SK-N-SH treated with all-trans-retinoic acid at 6 μM for 48 hours (cell line): Measurements from ENCODE around the gene CACNA1H.

Experiments used
- ATAC-seq: fragments of 200-7000 bp; cut with Tn5 transposase; 3 replicates; pipeline ENCODE4 v1.9.1; 2020; ENCODE audit warnings: mild to moderate bottlenecking, moderate library complexity
- ARNTL ChIP-seq: fragments of 450-650 bp; formaldehyde crosslinking; IDR thresholded peaks from 2 replicates; pipeline ENCODE4 v1.5.0; 2020; ENCODE audit warnings: low read depth, mild to moderate bottlenecking, moderate library complexity, borderline replicate concordance
- BACH2 ChIP-seq: fragments of 250-450 bp; sonication (Bioruptor Pico); IDR thresholded peaks from 2 replicates; pipeline ENCODE4 v1.9.0; 2021; ENCODE audit warnings: mild to moderate bottlenecking, borderline replicate concordance
- CSDC2 ChIP-seq: fragments of 250-450 bp; sonication (Bioruptor Pico); IDR thresholded peaks from 2 replicates; pipeline ENCODE4 v1.5.0; 2020; ENCODE audit warnings: mild to moderate bottlenecking, moderate library complexity
- ESRRG ChIP-seq: fragments of 250-450 bp; sonication (Bioruptor Pico); IDR thresholded peaks from 2 replicates; pipeline ENCODE4 v1.6.1; 2021; ENCODE audit warnings: mild to moderate bottlenecking
- GLIS3 ChIP-seq: fragments of 250-450 bp; sonication (Bioruptor Pico); IDR thresholded peaks from 2 replicates; pipeline ENCODE4 v1.5.0; 2020; ENCODE audit warnings: mild to moderate bottlenecking, moderate library complexity
- ISL1 ChIP-seq: fragments of 250-450 bp; sonication (Bioruptor Pico); IDR thresholded peaks from 2 replicates; pipeline ENCODE4 v2.1.2; 2022; ENCODE audit warnings: mild to moderate bottlenecking, moderate library complexity
- OSR1 ChIP-seq: fragments of 250-450 bp; sonication (Bioruptor Pico); IDR thresholded peaks from 2 replicates; pipeline ENCODE4 v1.8.0; 2022; ENCODE audit warnings: moderate library complexity, mild to moderate bottlenecking, inconsistent platforms
- PPARA ChIP-seq: fragments of 250-450 bp; sonication (Bioruptor Pico); IDR thresholded peaks from 2 replicates; pipeline ENCODE4 v1.5.0; 2020; ENCODE audit warnings: mild to moderate bottlenecking, borderline replicate concordance
- RARB ChIP-seq: fragments of 250-450 bp; sonication (Bioruptor Pico); IDR thresholded peaks from 2 replicates; pipeline ENCODE4 v1.8.0; 2021; ENCODE audit warnings: mild to moderate bottlenecking, moderate library complexity
- SNAI2 ChIP-seq: fragments of 250-450 bp; sonication (Bioruptor Pico); IDR thresholded peaks from 2 replicates; pipeline ENCODE4 v1.5.0; 2020; ENCODE audit warnings: mild to moderate bottlenecking, moderate library complexity
- TCF4 ChIP-seq: fragments of 250-450 bp; sonication (Bioruptor Pico); IDR thresholded peaks from 2 replicates; pipeline ENCODE4 v1.8.0; 2021; ENCODE audit warnings: mild to moderate bottlenecking, moderate library complexity, borderline replicate concordance
- ZFP3 ChIP-seq: fragments of 250-450 bp; sonication (Bioruptor Pico); IDR thresholded peaks from 2 replicates; pipeline ENCODE4 v1.5.0; 2020; ENCODE audit warnings: mild to moderate bottlenecking, moderate library complexity
- ZFP30 ChIP-seq: fragments of 450-650 bp; formaldehyde crosslinking; IDR thresholded peaks from 2 replicates; pipeline ENCODE4 v1.5.0; 2022; ENCODE audit warnings: mild to moderate bottlenecking, moderate library complexity
- ZNF565 ChIP-seq: fragments of 450-650 bp; formaldehyde crosslinking; conservative IDR thresholded peaks from 2 replicates; pipeline ENCODE4 v1.5.0; 2020; ENCODE audit warnings: low read depth, mild to moderate bottlenecking, moderate library complexity
- ZNF70 ChIP-seq: fragments of 450-650 bp; formaldehyde crosslinking; IDR thresholded peaks from 2 replicates; pipeline ENCODE4 v1.5.0; 2020; ENCODE audit warnings: mild to moderate bottlenecking, moderate library complexity
- ZNF8 ChIP-seq: fragments of 450-650 bp; formaldehyde crosslinking; IDR thresholded peaks from 2 replicates; pipeline ENCODE4 v1.5.0; 2020; ENCODE audit warnings: mild to moderate bottlenecking, moderate library complexity
- TF ChIP-seq, protein P1 (sequence below): fragments of 250-450 bp; sonication (Bioruptor Pico); IDR thresholded peaks from 2 replicates; pipeline ENCODE4 v1.5.1; 2021; ENCODE audit warnings: mild to moderate bottlenecking, moderate library complexity
- TF ChIP-seq, protein P2 (sequence below): fragments of 250-450 bp; sonication (Bioruptor Pico); IDR thresholded peaks from 2 replicates; pipeline ENCODE4 v1.5.0; 2020; ENCODE audit warnings: mild to moderate bottlenecking, moderate library complexity
- TF ChIP-seq, protein P3 (sequence below): fragments of 250-450 bp; sonication (Bioruptor Pico); IDR thresholded peaks from 2 replicates; pipeline ENCODE4 v1.8.0; 2020; ENCODE audit warnings: mild to moderate bottlenecking, moderate library complexity, borderline replicate concordance
- TF ChIP-seq, protein P4 (sequence below): fragments of 250-450 bp; sonication (Bioruptor Pico); IDR thresholded peaks from 2 replicates; pipeline ENCODE4 v1.5.1; 2020; ENCODE audit warnings: low read depth, mild to moderate bottlenecking, moderate library complexity
- TF ChIP-seq, protein P5 (sequence below): fragments of 250-450 bp; sonication (Bioruptor Pico); IDR thresholded peaks from 2 replicates; pipeline ENCODE4 v1.8.0; 2021; ENCODE audit warnings: low read depth, mild to moderate bottlenecking, moderate library complexity, borderline replicate concordance

CACNA1H gene

DNA sequence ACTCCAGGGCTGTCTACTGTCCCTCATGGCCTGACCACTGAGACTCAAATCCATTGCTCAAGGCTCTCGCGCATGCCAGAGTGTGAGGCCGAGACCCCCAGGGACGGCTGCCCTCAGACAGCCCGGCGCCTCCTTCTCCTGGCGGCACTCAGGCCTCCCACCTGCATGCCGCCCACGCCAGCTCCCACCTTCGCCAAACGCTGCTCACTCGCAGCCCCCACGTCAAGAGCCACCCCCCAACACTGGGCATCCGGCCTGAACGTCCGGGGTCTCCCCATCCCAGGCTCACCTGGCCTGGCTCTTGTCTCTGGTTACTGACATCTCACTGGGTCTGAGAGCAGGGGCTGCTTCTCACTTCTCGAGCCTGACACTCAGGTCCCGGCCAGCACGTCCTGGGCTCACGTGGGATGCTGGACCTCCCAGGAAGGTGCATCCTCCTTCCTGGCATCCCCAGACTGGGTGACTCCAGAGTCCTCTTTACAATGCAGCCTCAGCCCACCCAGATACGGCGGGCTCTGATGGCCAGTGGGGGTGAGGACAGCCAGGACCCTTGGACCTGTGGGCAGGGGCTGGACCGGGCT lies 12.2 kb upstream of the CACNA1H start:
- TF ChIP-seq CSDC2 (CRISPR knock-in tag) (no peak), GLIS3 (no peak), PPARA (no peak), OSR1 (CRISPR knock-in tag) (no peak), BACH2 (CRISPR knock-in tag) (no peak), ZNF70 (CRISPR knock-in tag) (no peak), TCF4 (no peak), ZFP3 (CRISPR knock-in tag) (no peak), ESRRG (CRISPR knock-in tag) (no peak), ISL1 (CRISPR knock-in tag) (no peak)
- TF ChIP-seq, protein P1, sequence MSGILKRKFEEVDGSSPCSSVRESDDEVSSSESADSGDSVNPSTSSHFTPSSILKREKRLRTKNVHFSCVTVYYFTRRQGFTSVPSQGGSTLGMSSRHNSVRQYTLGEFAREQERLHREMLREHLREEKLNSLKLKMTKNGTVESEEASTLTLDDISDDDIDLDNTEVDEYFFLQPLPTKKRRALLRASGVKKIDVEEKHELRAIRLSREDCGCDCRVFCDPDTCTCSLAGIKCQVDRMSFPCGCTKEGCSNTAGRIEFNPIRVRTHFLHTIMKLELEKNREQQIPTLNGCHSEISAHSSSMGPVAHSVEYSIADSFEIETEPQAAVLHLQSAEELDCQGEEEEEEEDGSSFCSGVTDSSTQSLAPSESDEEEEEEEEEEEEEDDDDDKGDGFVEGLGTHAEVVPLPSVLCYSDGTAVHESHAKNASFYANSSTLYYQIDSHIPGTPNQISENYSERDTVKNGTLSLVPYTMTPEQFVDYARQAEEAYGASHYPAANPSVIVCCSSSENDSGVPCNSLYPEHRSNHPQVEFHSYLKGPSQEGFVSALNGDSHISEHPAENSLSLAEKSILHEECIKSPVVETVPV (CRISPR knock-in tag) = no peak
- TF ChIP-seq, protein P2, sequence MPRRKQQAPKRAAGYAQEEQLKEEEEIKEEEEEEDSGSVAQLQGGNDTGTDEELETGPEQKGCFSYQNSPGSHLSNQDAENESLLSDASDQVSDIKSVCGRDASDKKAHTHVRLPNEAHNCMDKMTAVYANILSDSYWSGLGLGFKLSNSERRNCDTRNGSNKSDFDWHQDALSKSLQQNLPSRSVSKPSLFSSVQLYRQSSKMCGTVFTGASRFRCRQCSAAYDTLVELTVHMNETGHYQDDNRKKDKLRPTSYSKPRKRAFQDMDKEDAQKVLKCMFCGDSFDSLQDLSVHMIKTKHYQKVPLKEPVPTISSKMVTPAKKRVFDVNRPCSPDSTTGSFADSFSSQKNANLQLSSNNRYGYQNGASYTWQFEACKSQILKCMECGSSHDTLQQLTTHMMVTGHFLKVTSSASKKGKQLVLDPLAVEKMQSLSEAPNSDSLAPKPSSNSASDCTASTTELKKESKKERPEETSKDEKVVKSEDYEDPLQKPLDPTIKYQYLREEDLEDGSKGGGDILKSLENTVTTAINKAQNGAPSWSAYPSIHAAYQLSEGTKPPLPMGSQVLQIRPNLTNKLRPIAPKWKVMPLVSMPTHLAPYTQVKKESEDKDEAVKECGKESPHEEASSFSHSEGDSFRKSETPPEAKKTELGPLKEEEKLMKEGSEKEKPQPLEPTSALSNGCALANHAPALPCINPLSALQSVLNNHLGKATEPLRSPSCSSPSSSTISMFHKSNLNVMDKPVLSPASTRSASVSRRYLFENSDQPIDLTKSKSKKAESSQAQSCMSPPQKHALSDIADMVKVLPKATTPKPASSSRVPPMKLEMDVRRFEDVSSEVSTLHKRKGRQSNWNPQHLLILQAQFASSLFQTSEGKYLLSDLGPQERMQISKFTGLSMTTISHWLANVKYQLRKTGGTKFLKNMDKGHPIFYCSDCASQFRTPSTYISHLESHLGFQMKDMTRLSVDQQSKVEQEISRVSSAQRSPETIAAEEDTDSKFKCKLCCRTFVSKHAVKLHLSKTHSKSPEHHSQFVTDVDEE = no peak
- TF ChIP-seq, protein P3, sequence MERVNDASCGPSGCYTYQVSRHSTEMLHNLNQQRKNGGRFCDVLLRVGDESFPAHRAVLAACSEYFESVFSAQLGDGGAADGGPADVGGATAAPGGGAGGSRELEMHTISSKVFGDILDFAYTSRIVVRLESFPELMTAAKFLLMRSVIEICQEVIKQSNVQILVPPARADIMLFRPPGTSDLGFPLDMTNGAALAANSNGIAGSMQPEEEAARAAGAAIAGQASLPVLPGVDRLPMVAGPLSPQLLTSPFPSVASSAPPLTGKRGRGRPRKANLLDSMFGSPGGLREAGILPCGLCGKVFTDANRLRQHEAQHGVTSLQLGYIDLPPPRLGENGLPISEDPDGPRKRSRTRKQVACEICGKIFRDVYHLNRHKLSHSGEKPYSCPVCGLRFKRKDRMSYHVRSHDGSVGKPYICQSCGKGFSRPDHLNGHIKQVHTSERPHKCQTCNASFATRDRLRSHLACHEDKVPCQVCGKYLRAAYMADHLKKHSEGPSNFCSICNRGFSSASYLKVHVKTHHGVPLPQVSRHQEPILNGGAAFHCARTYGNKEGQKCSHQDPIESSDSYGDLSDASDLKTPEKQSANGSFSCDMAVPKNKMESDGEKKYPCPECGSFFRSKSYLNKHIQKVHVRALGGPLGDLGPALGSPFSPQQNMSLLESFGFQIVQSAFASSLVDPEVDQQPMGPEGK (CRISPR knock-in tag) = no peak
- ATAC-seq = no peak

DNA sequence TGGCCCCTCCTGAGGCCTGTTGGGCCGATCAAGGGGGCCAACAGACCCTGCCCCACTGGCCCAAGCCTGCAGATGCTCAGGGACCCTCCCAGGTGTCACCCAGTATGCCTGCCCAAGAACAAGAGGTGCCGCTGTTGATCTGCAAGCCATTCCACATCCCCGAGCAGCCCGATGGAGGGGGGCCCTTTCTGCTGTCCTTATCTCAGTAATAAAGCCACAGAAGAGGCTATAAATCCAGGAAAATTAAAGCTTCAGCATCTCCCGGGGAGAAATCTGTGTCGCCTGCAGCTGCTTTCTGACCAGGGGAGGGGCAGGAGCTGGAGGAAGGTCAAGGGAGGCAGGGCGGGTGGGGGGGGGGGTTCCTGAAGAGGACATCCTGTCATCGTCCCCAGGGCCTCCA lies 11.7 kb upstream of the CACNA1H start:
- no peak for TF ChIP-seq ARNTL (CRISPR knock-in tag)
- no peak for TF ChIP-seq ZNF565 (CRISPR knock-in tag)
- TF ChIP-seq ISL1 (CRISPR knock-in tag) = no peak
- TF ChIP-seq, protein P3 (CRISPR knock-in tag) = no peak
- no peak for TF ChIP-seq SNAI2 (CRISPR knock-in tag)
- TF ChIP-seq ZFP3 (CRISPR knock-in tag) = no peak
- TF ChIP-seq ESRRG (CRISPR knock-in tag) = no peak
- TF ChIP-seq ZNF8 = no peak
- no peak for TF ChIP-seq RARB (CRISPR knock-in tag)
- TF ChIP-seq, protein P4, sequence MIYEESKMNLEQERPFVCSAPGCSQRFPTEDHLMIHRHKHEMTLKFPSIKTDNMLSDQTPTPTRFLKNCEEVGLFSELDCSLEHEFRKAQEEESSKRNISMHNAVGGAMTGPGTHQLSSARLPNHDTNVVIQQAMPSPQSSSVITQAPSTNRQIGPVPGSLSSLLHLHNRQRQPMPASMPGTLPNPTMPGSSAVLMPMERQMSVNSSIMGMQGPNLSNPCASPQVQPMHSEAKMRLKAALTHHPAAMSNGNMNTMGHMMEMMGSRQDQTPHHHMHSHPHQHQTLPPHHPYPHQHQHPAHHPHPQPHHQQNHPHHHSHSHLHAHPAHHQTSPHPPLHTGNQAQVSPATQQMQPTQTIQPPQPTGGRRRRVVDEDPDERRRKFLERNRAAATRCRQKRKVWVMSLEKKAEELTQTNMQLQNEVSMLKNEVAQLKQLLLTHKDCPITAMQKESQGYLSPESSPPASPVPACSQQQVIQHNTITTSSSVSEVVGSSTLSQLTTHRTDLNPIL (CRISPR knock-in tag) = no peak
- TF ChIP-seq ZFP30 (CRISPR knock-in tag) = no peak
- TF ChIP-seq, protein P5, sequence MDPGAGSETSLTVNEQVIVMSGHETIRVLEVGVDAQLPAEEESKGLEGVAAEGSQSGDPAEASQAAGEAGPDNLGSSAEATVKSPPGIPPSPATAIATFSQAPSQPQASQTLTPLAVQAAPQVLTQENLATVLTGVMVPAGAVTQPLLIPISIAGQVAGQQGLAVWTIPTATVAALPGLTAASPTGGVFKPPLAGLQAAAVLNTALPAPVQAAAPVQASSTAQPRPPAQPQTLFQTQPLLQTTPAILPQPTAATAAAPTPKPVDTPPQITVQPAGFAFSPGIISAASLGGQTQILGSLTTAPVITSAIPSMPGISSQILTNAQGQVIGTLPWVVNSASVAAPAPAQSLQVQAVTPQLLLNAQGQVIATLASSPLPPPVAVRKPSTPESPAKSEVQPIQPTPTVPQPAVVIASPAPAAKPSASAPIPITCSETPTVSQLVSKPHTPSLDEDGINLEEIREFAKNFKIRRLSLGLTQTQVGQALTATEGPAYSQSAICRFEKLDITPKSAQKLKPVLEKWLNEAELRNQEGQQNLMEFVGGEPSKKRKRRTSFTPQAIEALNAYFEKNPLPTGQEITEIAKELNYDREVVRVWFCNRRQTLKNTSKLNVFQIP (CRISPR knock-in tag) = no peak
- no peak for TF ChIP-seq PPARA
- no peak for ATAC-seq
